COR-L47 (cell line): ENCODE data around the gene AKAP10.
"Not testable (repeated sequence)": the region's sequence is repeated elsewhere in the genome, so short reads cannot be mapped to it uniquely, and the experiment has no call there.

Experiments used
- DNase-seq: peaks from one replicate; lab custom pipeline; 2025; lab: John Stamatoyannopoulos, UW

AKAP10 gene

DNA sequence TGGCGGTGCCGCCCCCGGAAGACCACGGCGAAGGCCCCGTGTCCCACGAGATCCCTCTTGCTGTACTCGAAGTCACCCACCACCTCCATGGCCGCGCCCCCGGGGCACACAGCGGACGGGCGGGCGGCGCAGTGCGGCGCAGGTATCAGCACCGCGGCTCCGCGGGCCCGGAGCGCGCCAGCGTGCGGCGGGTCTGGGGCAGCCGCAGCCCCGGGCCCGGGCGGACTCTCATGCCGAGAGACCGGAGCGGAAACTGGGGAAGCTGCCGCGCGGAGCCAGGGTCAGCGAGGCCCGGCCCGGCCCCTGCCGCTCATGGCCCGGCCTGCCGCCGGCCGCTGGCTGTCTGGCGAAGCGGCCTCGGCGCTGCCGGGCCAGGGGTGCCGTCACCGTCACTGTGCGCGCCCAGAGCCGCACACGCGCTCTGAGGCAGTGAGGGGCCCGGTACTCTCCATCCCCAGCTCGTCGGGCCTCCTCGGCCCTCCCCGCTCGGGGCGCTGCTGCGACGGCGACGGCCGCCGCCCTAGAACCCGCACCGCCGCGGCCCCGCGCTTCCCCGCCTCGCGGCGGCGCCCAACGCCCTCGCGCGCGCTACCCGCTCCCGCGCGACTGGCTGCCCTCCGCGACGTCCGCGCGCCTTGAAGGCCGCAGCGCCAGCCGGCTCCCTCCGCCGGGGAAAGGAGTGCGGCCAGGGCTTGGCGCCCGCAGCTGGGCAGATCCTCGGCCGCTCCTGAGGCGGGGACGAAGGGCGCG lies 110.1 kb downstream of the AKAP10 start, which contains the start of gene ULK2:
ULK2 (minus strand) TSS at position 608 of the 750 bp plus-strand sequence; CDS start at position 89, 519 bp downstream.
- DNase-seq, result peak; percentile 38

DNA sequence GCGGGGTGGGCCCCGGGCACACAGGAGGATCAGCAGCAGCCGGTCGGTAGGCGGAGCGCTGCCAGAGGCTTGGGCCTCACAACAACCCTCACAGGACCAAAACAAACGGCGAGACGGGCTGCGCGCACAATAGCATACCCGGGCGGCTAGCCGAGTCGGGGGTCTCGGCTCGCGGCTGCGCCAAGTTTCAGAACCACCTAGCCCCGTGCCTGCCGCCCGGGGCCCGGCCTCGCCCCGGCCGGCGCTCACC lies 110.6 kb downstream of the AKAP10 start:
- peak; percentile 17 for DNase-seq

DNA sequence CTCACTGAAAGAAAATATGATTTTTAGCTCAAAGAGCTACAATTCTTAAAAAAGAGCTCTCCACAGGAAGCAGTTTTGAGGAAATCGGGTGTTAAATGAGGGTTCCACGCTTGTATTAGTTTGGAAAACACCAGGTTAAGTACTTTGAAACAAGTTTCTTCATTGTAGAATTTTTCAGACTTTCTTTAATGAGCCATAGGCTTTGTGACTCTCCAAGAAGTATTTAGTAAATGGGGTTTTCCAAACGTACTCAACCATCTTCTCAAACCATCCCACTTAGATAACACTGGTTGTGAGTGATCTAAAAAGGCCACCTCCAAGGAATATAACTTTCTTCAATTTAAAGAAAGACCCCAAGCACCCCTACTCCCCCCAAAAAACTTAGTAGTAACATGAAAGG lies 112.6 kb downstream of the AKAP10 start:
- no peak for DNase-seq

DNA sequence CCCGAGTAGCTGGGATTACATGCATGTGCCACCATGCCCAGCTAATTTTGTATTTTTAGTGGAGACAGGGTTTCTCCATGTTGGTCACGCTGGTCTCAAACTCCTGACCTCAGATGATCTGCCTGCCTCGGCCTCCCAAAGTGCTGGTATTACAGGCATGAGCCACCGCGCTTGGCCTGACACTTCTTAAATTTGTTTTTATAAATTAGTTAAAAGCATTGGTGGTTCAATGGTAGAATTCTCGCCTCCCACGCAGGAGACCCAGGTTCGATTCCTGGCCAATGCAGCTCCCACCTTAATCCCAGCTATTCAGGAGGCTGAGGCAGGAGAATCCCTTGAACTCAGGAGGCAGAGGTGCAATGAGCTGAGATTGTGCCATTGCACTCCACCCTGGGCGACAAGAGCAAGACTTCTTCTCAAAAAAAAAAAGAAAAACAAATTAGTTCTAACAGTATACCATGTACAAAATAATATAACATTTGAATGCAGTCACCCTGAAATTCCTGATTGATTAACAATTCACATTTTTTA lies 116.9 kb downstream of the AKAP10 start:
- DNase-seq, result not testable (repeated sequence)

DNA sequence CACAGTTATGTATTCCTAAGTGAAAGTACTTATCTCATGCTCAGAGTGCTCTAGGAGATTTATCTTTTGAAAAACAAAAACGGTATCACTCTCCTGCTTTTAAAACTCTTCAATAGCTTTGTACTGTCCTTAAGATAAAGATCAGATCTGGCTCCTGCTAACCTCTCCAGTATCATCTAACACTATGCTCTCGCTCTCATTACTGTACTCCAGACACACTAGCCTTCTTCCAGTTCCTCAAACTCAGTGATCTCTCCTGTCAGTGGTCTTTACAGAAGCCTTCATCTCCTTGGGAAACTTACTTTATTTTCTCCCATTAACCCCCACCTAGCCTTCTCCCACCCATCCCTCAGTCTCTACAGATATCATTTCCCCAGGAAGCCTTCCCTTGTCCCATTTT lies 120.0 kb downstream of the AKAP10 start:
- DNase-seq, result no peak
